GM12873 (cell line): Measurements from ENCODE around the gene SCAMP5.

Experiments
- CTCF ChIP-seq: IDR thresholded peaks from 2 replicates; pipeline ENCODE4 v1.5.1; 2012; ENCODE audit warnings: low read depth, mild to moderate bottlenecking, moderate library complexity, low read length, control low read depth; ENCODE audit not compliant: insufficient read depth; ENCODE audit errors: missing control alignments

SCAMP5 gene

DNA sequence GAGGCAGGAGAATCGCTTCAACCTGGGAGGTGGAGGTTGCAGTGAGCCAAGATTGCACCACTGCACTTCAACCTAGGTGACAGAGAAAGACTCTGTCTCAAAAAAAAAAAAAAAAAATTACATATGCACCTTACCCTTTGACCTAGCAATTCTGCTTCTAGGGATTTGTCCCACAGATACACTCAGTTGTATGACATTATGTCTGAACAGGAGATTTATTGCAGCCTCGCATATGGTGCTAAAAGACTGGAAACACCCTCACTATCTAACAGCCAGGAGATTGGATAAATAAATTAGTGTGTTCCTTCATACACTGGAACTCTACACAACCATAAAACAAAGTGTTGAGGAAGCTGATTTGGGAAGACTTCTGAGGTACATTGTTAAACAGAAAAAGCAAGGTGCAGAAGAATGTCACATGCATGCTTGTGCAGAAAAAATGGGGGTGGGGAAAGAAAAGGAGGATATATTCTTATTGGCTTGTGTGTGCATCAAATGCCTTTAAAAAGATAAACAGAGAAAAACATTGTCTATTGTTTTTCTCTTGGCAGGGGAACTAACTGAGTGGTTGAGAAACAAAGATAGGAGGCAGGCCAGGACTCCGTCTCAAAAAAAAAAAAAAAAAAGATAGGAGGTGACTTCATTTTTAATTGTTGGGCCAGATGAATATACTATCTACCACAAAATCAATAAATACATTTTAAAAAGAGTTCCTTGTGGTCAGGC is 59.0 kb downstream of the SCAMP5 start:
- TF ChIP-seq CTCF, result no peak

- TF ChIP-seq CTCF, result no peak
Observed at GRCh38 chr15:75056036-75056435, 60.7 kb downstream of the SCAMP5 start.

DNA sequence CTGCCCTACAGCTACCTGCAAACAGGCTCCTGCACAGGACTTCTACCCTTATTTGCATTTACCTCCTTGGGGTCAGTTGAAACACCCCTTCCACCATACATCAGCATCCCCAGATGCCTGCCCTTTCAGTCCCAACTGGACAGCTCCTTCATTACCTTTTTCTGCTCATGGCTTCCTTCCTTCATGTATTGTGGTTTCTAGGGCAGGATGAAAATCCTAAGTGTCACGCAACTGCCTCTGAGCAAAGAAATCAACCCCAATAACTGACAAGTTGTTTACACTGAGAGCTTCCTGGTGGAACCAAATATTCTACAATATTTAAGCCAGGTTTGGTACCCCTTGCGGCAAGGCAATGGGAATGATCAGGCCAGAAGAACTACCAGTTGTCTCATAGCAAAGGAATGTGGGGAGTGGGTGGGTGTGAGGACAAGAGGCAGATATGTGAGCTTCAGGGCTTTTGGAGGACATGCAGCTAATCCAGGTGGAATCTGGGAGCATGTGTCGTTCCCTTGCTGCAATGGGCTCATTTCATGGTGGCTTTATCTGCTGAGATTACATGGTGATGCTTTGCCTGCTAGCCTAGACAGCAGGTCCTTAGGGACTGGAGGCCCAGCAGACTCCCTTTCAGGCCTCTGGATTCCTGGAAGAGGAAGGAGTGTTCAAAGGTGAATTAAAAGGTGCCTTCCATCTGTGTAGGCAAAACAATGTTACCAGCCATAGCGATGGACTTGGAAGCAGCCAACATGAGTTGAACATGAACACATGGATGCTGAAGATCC is 63.0 kb downstream of the SCAMP5 start:
- no peak for TF ChIP-seq CTCF

GRCh38 chr15:75059607-75060006 is 64.2 kb downstream of the SCAMP5 start:
- no peak for TF ChIP-seq CTCF

DNA sequence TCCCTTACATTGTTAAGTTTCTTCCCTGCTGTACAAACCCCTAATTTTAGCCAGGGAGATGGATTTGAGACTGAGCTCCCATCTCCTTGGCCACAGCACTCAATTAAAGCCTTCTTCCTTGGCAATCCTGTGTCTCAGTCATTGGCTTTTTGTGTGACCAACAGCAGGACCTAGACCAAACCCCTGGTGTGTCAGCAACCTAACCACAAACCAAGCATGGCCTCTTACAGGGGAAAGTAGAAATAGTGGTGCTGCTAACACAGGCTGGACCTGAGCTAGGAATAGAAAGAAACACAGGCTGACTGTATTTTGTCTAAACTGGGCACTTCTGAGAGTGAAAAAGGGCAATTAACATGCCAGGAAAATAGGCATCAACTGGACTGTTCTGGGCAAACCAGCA is 65.9 kb downstream of the SCAMP5 start:
- TF ChIP-seq CTCF, result no peak

DNA sequence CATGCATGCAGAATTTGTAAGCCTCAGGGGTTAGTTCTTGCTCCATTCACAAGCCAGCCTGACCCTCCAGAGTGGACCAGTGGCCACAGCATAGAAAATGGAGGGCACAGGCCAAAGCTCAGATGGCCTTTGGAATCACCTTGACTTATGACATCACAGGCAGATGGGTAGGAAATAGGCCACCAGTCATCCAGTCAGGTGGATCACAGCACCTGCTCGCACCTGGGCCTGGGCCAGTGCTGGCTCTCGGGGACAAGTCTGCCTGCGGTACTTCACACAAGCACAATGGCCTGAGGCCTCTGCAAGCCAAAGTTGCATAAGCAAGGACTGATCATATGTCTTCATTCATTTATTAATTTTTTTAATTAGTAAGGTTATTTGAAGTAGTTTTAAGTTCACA is 67.3 kb downstream of the SCAMP5 start:
- no peak for TF ChIP-seq CTCF

DNA sequence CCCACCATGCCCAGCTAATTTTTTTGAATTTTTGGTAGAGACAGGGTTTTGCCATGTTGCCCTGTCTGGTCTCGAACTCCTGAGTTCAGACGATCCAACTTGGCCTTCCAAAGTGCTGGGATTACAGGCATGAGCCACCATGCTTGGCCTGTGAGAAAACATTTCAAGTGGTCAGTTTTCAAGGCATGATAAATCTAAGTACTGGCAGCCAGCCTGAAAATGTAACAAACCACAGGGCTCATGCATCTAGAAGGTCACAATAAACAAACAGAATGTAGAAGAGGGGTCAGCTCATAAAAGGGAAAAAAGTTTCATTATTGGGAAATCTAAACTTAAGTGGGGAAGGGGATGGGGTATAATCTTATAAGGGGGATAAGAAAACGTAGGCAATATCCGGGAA is 68.0 kb downstream of the SCAMP5 start:
- TF ChIP-seq CTCF, result no peak
